ENCODE results near the gene IRAG1.
"Not testable (repeated sequence)": the region's sequence is repeated elsewhere in the genome, so short reads cannot be mapped to it uniquely, and the experiment has no call there.

IRAG1 gene

DNA sequence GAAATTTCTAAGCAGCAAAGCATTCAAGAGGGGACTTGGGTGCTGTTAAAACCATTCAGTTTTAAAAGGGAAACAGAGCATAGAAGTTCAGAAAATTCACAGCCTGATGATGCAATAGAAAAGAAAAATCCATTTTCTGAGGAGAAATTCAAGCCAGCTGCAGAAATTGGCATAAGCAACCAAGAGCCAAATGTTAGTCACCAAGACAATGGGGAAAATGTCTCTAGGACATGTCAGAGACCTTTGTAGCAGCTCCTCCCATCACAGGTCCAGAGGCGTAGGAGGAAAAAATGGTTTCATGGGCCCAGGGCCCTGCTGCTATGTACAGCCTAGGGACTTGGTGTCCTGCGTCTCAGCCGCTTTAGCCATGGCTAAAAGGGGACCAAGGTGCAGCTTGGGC is 5.5 kb upstream of the IRAG1 start:
- no peak for DNase-seq

DNA sequence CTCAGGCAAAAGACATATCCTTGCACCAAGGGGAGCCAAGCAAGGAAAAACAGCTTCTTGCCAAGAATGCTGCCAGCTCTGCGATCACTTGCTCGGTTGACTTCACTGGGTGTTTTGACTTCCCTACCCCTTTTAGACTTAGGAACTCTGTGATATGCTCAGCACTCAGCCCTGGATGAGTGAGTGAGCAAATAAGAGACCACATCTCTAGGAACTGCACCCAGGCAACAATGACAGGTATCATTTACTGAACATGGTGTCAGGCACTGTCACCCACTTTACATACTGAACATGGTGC is 3.7 kb upstream of the IRAG1 start:
- no peak for DNase-seq

DNA sequence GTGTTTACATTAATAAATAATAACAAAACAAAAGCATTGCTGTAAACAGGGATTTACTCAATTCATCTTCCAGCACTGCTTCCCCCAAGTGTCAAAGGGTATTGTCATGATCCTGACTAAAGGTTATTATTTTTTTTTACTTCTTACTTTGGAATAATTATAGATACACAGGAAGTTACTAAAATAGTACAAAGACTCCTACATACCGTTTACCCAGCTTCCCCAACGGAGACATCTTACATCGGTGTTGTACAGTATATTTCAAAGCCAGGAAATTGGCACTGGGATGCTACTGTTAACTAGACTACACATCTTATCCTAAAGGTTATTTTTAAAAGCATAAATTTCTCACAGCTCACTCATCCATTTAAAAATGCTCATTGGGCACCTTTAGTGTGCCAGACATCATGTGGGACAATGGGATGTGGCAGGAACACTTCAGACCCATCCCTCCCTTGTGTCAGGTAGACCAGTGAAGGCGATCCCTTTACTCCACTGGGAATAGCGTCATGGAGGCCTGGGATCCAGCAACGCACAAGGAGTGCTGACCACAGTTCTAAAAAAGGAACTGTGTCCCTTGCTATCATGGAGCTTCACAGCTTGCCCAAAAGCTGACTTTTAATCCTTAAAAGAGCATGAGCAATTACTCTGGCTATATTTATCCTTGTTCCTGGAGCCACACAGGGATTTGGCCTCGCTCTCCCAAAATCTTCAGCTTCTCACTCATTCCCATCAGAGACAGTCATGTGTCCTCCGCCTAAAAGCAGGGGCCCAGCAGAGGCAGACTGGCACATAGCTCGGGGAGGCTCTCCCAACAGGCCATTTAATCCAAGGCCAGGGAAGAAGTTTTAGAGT is 3.1 kb upstream of the IRAG1 start:
- no peak for DNase-seq

DNA sequence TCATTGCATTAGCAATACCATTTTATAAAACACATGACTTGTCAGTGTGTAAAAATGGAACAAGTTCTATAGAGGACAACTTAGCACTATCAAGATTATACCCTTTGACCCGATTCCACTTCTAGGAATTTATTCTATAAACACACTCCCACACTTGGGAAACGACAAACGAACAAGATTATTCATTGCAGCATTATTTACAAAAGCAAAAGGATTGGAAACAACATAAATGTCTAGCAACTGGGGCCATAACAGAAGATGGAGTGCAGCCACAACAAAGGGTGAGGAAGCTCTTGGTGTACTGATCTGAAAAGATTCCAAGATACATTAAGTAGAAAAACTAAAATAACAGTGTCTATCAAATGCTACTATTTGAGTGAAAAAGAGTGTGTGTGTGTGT is 2.3 kb upstream of the IRAG1 start:
- no peak for DNase-seq

DNA sequence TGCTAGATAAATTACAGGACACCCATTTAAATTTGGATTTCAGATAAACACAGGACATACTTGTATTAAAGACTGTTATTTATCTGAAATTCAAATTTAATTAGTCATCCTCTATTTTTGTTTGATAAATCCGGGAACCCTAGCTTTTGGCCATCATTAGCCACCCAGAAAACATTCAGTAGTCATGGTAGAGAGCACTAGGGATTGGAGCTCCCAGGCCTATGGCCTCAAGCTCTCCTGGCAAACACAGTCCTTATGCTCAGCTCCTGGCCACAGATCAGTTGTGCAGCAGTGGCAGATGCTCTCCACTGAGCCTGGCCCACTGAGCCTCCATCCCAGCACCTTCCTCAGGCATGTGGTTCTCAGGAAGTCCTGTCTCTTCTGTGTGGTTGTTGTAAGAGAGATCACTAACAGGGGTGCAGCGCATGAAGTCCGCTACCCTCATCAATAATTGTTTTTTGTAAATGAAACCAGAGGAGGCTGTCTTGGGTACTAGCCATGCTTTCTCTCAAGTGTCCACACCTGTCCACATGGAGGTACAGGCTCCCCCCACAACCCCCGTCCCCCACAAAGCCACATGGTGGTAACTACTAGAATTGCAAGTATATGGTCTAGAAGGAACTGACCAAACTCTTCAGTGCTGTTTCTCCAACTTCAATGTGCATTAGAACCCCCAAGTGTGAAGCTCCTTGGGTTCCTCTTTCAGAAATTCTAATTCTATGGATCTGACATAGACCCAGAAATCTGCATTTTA is 1.1 kb upstream of the IRAG1 start:
- DNase-seq, result no peak

DNA sequence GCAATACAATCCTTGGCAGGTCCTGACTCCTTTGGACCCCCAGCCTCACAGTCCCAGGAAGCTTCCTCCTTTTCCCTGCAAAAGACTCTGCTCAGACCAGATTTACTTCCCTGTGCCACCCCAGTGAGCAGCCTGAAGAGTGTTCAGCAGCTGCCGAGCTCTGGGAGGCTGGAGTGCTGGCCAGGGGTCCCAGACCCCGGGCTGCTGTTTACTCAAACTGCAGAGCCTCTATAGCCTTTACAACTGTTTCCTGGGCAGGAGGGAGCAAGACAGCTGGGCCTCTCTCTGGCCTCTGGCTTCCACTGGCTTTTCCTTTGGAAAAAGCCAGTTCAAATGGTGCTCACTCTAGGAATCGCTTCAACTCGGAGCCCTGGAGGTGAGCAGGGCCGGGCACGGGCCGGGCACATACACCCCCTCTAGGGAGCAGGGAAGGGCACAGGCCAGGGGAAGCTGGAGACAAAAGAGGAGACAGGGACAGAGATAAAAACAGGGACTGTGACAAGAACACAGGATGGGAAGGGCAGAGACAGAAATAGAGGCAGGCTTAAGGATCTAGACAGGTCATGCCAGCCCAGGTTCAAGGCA is 932 bp downstream of the IRAG1 start:
- no peak for DNase-seq

DNA sequence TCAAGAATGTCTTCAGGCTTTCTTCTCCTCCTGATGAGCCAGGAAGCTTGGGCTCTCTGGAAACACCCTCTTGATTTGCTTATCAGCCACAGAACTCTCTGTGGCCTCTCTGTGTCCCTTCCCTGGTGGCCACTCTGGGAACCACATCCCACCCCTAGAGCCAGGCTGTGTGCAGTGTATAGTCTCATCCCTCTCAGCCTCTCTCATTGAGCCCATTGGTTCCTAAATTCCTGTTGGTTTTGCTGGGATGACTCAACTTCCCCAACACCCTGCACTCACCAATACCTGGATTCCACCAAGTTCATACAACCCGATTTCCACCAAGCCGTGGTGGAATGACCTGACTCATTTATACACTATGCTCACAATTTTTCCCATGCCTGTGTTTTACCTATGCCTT is 5.2 kb downstream of the IRAG1 start:
- DNase-seq, result no peak

DNA sequence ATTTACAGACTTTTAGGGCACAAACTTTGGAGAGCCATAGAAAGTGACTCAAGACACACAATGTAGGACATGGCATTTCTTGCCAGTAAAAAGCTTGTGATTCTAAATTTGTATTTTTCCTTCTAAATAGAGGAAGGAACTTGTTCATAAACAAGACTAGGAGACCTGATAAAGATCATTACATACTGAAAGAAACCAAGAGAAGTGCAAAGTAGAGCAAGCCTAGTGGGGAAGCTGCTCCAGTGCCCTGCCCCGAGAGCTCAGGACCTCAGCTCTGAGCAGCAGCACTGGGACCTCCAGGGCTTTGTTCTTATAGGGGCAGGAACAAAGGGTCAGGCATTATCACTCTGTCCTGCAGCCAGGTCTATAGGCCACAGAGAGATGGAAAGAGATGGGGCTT is 7.2 kb downstream of the IRAG1 start:
- no peak for DNase-seq

DNA sequence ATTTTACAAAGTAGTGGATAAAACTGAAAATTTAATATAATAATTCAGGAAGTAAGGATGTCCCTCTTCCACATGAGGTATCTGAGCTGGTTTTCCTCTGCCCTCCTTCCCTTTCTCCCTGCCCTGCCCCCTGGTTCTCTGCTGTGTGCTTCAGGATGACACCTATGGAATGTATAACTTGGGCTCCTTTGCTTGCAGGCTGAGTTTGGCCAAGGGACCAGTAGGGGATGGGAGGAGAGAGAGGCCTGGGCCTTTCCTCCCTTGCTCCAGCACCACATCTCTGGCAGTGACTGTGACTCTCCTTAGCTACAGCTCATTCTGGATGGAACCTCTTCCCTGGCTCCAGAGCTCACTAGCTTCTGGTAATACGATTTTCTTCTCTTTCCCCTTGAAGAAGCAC is 10.1 kb downstream of the IRAG1 start:
- no peak for DNase-seq

DNA sequence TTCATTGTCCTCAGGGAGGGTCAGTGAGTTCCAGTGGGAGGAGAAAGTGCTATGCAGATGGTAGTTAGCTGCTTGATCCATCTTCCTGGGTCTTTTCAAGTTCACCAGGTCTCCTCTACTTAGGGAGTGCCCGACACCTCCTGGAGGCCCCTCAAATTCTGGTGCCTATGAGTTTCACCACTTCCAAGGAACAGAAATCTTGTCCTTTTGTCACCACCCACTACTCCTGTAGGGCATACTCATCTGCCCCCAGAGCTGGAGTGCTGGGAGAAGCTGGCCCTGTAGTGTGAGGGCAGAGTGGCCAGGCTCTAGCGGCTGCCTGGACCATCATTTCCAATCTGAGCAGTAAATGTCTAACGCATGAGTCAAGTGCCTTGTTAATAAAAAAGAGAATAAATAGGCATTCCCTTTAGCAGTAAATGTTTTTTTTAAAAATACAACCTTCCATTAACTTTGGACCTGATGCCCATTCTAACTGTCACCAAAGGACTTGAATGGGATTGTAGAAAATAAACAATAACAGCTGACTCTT is 12.5 kb downstream of the IRAG1 start:
- no peak for DNase-seq

DNA sequence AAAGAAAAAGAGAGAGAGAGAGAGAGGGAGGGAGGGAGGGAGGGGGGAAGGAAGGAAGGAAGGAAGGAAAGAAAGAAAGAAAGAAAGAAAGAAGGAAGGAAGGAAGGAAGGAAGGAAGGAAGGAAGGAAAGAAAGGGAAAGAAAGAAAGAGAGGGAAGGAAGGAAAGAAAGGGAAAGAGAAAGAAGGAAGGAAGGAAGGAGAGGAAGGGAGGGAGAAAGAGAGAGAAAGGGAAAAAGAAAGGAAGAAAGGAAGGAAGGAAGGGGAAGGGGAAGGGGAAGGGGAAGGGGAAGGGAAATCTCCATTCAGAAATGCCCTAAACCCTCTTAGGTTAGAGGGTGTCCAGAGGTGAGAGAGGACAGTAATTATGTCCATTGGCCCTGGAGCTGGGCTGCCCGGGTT is 13.3 kb downstream of the IRAG1 start:
- DNase-seq, result not testable (repeated sequence)

DNA sequence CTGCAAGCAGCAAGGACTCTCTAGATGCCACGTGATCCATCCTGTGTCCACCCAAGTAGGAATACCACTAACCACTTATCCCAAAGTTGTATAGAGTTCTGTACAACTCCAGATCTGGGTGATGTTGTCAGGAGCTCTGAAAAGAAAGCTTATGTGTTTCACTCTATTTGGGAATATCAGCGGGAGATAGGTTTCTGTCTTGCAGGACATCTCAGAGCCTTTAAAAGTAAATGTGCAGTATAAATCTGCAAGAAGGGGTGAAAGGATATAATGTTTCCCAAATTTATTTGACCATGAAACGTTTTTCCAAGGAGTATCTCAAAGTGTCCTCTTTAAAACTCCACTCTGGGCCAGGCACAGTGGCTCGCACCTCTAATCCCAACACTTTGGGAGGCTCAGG is 13.9 kb downstream of the IRAG1 start:
- no peak for DNase-seq

DNA sequence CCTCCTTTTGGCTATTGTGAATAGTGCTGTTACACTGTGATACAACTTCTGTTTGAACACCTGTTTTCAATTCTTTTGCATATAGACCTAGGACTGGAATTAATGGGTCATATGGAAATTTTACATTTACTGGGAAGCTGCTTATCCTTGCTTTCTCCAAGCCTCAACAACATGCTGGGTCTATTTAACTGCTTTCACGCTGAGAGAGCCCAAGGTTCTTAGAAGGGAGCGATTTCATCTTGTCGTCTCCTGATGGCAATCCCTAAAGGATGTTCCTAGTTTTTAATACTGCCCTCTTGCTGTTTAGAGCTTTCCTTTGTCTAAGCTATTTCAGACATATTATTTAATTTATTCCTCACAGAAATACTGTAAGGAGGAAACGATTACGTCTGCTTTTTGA is 15.5 kb downstream of the IRAG1 start:
- no peak for DNase-seq

DNA sequence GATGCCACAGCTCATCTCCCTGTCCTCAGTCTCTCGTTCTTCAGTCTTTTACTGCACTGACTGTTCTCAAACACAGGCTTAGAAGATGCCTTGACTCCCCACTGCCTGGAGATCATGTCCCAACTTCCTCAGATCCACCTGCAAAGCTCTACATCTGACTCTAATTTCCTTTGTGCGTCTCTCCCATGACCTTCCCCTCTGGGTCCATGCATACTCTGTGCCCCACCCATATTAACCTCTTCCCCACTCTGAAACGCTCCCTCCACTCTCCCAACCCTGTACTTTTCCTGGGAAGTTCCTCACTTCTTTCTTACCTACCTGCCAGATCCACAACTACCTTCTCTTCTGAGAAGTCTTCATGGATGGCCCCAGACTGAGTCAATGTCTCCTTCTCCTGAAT is 16.6 kb downstream of the IRAG1 start:
- DNase-seq, result no peak

DNA sequence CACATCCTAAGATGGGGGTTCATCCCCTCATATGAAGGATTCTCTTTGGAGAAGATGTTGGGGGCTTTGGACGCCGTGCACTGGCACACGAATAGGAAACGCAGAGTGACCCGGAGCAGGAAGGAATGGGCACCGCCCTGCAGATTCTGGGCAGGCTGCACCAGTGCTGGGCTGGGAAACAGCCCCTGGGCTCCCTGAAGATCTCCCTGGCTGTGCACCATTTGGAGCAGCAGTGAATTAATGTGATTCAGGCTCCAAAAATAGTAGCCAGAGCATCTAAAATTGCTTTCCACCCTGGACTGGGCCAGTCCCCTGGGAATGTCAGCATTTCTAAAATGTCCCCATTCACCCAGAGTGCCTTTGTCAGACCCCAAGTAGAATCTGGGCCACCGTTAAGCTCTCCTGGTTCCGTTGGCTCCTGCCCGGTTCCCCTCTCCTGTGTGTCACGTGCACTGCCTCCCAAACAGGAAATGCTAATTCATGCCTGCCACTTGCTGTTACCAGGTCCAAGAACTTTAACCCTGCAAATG is 18.6 kb downstream of the IRAG1 start:
- no peak for DNase-seq

DNA sequence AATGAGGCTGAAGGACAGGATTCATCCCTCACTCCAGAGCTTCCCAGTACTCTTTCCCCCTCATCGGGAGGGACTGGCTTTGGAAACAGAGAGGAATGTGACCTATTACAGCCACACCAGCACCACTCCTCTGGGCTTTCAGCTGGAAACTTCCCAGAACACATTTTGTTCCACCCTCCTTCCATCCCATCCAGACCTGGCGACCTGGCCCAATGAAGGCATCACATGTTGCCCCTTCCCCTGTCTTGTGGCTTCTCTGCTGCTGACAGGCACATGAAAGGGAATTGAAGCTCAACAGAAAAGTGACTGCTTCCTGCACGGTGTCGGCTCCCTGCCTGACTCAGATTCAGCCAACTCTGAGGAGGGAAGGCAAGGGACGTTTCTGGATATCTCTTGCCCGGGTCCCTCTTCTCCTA is 19.1 kb downstream of the IRAG1 start:
- DNase-seq, result no peak

DNA sequence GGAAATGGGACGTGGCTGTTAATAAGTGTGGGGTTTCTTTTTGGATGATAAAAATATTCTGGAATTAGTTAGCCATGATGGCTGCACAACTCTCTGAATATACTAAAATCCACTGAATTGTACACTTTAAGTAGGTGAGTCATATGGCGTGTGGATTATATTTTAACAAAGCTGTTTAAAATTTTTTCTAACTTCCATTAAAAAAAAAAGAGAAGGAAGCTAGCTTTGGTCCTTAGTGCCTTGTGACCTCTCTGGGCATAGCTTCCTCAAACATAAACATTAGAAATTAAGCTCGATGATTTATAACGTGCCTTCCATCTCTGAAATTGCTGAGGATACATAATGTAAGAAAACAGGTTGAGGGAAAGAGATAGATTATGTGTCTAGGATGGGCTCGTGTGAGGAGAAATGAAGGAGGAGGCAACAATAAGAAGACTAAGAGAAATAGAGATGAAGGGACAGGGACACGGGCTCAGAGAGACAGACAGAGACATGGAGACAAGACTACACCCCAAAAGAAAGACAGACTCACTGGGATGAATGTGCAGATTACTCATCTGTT is 20.0 kb downstream of the IRAG1 start:
- no peak for DNase-seq

DNA sequence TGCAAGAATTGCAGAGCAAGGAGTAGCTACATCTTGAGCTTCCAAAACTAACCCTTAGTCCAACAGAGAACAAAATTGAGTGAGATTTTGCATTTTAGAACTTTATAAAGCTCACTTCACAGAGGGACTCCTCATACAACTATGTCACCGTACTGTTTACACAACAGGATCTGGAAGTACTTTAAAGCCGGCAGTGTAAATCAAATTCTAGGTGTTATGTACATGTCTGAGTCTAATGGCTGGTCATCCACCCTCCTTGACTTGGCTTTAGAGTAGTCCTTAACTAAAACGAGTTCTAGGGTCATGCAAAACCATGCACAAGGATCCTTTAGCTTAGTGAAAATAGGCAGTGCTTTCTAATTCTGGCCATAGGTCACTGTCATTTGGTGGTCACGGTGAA is 23.5 kb downstream of the IRAG1 start:
- no peak for DNase-seq

DNA sequence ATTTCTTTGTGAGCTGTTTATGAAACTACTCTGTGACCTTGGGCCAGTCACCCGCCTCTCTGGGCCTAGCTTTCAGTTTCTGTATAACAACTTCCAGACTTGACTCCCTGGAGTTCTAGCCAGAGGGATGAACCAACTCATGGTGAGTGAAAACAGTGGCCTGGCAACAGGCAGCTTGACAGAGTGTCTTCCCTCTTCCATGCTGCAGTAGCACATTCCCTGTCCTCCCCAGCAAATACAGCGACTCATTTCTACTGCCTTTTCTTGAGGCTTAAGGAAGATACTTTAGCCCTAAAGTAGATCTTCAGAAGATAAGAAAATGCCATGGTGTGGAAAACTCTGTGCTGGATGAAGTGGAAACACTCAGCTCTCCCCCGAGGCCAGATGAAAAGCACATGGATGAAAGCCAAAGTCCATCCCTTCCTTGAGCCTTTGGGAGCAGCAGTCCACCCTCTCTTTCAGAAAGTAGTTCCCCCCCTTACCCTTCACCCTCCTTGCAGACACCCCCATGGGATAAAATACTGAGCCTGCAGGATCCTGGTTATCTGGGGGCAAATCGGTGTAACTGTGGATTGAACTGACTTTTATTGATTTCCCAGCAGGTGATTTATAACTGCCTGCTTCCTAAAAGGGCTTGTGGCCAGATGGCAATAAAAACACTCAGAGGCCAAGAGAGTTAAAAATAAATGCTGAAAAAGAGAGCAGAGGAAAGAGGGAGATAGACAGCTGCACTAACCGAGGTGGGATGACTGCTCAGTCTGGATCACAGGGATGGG is 24.1 kb downstream of the IRAG1 start:
- DNase-seq, result peak; percentile 68

DNA sequence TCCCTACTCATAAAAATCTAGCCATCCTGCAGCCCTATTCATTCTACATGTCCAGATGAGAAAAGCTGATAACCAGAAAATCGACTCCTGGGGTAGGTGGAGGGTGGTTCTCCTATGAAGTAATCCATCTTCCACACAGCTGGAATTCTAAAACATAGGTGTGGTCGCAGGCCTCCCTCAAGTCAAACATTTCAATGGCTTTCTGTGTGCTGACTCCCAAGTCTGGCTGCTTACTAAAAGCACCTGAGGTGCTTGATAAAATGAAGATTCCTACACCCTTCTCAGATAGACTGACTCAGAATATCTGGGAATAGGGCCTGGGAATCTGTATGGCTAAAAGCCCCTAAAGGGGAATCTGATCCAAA is 26.1 kb downstream of the IRAG1 start:
- no peak for DNase-seq

DNA sequence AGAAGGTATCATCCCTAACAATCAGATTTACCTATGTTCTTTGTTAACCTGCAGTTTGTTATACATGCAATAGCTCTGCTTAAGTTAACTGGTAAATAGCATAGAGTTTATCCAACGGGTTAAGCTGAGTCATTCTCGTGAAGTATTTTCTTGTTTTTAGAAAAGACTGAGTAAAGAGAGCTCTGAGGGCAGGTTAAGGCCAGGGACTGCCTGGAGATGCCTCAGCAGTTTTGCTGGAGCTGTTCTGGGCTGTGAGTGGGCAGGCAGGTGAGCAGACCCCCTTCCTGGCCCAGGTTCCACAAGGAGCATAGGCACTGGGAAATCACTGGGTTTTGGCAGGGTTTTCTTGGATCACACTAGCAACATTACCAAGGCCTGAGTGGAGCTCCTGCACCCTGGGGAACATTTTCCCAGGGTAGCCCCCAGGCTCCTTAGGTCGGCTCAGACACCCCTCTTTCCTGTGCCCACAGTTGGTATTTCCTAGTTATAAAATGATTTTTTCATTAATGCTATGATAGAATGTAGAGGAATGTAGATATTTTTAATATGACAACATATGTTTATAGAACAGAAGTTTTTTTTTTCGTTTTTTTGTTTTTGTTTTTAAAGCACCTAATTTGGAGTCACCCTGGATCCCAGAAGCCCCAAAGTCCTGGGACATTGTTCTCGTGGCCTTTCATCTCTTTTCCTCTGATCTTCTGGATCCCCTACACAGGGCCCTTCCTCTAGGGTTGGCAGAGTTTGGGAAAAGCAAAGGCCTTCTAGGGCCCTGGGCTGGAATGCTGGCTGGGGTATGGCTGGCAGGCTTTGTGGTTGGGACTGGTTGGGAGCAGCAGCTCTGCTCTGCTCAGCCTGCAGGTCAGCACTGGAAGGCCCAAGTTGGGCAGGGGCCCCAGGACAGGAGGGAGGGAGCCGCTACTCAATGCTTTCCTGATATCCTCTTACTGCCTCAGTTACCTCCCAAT is 26.7 kb downstream of the IRAG1 start:
- DNase-seq, result no peak

DNA sequence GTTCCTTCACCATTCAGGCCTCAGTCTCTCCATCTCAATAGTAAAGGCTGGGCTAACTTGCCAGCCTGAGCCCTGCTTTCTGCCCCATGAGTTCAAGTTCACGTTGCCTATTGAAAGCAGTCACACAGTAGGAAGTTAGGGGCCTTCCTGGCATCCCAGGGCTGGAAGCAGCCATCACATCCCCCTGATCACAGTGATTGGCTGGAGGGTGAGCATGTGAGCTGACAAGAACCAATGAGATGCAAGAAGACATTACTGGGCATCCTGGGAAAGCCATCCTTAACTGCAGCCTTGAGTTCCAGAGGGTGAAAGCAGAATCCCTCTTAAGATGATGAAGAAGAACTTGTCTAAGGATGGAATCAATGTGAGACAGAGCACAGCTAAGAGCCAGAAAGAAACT is 29.1 kb downstream of the IRAG1 start:
- no peak for DNase-seq

All from suppressor macrophage treated with lipopolysaccharide for 4 hours (primary cell).